HG03025 (cell line): Measurements from ENCODE around the gene RASGRF1.
A peak's percentile ranks its signal among the peaks of the same experiment; 100 is the strongest.

Source experiments
- ATAC-seq: cut with Tn5 transposase; IDR thresholded peaks from one replicate; pipeline ENCODE4 v1.9.1; 2021; ENCODE audit warnings: mild to moderate bottlenecking, moderate library complexity; ENCODE audit not compliant: unreplicated experiment, low FRiP score

RASGRF1 gene

DNA sequence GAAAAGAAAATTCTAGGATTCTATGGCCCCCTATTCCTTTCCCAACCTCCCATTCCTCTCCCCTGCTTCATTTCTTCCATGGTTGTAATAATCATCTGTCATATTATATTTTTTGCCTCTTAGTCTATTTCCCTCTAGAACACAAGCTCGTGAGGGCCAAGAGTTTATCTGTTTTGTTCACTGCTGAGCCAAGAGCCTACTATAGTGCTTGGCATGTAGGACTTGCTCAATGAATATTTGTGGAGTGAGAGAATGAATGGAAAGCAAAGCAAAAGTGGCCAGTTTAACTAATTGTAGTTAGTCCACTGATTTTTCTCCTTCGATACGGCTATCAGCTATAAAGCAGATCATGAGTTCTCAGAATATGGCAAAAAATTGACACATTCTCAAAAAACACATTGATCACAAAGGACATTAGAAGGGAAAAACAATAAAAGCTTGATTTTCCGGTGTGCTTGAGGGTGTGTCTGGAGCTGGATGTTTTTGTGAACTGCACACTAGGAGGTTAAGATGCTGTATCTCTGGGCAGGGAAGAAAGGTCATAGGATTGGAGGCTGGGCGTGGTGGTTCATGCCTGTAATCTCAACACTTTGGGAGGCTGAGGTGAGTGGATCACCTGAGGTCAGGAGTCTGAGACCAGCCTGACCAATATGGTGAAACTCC is 120.8 kb downstream of the RASGRF1 start:
- no peak for ATAC-seq

DNA sequence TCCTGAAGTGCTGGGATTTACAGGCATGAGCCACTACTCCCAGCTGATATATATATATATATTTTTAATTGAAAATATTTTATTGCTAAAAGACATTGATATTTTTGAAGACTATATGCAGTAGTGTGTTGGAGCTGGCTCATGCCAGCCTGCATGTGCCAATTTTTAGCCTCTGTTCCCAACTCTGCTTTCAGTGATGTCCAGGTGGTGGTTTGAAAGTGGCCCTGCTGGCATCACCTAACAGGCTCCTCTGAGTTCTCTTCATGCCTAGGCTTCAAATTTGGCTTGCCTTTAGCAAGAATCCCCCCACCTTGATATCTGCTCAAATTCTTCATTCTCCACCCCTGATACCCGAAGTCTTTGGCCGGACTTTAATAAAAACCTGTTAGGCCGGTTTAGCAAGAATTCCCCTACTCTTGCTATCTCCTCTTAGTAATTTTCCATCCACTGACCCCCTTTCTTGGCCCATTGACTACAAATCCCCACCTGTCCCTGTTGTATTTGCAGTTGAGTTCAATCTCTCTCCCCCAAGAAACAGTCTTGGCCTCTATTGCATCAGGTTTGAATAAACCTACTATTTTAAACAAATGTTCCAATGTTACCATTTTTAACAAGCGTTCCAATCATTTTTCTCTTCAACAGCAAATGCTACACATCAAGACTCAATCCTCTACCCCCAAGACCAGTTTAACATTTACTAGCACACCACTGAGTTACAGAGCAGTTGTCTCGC is 121.9 kb downstream of the RASGRF1 start:
- ATAC-seq: no peak

DNA sequence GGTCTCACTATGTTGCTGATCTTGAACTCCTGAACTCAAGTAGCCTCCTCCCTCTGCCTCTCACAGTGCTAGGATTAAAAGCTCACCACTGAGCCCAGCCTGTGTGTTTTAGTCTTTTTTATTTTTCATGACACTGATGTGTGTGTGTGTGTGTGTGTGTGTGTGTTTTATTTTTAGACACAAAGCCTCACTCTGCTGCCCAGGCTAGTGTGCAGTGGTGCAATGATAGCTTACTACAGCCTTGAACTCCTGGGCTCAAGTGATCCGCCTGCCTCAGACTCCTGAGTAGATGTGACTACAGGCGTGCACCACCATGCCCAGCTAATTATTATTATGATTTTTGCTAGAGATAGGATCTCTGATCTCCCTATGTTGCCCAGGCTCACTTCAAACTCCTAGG is 122.5 kb downstream of the RASGRF1 start:
- no peak for ATAC-seq

DNA sequence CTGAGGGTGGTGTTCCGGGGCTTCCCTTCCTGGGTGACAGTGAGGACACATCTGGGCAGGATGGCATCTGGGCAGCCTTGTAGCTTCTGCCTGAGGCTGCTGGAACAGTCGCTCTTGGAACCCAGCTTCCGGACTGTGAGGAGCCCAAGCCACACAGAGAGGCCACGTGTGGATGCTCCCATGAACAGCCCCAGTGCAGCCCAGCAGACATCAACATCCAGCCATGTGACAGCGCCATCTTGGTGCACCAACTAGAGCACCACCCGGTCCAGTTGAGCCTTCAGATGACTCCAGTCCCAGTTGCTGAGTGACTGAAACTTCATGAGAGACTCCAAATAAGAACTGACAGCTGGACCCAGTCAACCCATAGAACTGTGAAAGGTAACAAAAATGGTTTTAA is 130.3 kb downstream of the RASGRF1 start:
- ATAC-seq: no peak

DNA sequence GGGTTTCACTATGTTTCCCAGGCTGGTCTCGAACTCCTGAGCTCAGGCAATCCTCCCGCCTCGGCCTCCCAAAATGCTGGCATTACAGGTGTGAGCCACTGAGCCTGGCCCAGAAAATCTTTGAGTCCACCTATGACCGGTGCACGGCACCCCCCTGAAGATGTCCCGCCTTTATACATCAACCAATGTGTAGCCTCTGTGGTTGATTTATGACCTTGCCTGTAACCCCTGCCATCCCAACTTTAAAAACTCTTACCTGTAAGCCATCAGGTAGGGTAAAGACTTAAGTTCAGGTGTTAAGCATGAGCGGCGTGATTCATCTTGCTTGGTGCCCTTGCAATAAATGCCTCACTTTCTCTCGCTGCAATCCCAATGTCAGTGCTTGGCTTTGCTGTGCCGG is 131.2 kb downstream of the RASGRF1 start:
- no peak for ATAC-seq

DNA sequence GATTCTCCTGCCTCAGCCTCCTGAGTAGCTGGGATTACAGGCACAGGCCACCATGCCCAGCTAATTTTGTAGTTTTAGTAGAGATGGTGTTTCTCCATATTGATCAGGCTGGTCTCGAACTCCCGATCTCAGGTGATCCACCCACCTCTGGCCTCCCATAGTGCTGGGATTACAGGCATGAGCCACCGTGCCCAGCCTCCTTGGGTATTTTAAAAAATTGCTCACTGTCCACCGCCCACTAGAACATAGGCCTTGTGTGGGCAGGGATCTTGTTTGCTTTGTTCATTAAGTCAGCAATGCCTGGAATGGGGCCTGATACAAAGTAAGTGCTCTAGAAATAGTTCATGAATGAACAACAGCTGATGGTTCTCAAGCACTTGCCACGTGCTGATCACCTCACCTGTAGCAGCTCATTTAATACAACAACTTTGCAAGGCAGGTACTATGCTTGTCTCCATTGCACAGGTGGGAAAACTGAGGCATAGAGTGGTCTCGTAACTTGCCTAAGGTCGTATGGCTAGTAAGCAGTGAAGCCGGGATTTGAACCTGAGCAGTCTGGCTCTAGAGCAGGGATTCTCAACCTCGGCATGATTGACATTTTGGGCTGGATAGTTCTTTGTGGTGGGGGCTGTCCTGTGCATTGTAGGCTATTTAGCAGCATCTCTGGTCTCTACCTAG is 133.0 kb downstream of the RASGRF1 start:
- no peak for ATAC-seq

DNA sequence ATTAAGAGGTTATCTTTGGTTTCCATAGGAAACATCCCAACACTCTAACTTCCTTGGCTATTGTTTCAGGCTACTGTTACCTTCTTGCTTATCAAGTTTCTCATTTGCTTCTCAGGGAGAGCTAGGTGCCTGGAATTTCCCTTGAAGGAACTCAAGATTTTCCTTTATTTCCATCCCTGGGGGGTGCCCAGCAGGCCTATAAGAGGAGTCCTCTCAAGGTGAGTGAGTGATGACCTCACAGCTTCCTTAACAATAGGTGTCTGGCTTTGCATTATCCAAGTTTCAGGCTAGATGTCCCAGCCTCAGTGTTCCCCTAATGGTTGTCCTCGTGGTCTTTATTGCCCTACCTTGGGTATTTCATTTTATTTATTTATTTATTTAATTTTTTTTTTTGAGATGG is 133.6 kb downstream of the RASGRF1 start:
- ATAC-seq: no peak

DNA sequence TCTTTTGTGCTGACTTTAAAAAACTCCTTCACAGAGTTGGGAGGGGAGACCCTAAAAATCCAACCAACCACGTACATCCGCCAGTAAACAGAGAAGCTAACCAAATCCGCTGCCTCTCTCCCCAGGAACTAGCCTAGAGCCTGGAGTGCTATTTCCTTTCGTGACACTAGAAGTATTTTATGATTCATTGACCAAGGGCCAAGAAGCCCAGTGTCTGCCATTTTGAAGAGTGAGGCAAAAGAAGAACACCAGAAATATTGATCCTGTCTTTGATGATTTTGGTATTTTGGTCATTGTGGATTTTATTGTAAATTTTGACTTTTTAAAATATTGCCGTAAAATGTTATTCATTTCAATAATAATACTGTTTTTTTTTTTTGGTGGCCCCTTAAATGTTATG is 135.2 kb downstream of the RASGRF1 start:
- no peak for ATAC-seq

DNA sequence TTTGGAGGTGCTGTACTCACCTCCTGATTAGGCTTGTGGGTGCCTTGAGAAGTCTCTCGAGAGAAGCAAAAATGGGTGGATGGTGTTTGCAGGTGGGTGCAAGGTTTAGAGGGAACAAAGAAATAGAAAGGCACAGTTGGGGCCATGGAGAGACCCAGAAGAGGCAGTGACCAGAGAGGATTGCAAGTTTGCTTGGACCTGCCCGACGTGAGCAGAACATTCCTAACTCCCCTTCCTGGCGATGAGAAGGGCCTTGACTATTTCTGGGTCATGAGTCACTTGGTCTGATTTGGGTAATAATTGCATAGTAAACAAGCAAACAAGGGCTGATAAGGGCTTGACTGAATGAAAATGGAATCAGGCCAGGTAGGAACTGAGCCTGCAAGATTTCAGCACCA is 138.7 kb downstream of the RASGRF1 start:
- no peak for ATAC-seq

DNA sequence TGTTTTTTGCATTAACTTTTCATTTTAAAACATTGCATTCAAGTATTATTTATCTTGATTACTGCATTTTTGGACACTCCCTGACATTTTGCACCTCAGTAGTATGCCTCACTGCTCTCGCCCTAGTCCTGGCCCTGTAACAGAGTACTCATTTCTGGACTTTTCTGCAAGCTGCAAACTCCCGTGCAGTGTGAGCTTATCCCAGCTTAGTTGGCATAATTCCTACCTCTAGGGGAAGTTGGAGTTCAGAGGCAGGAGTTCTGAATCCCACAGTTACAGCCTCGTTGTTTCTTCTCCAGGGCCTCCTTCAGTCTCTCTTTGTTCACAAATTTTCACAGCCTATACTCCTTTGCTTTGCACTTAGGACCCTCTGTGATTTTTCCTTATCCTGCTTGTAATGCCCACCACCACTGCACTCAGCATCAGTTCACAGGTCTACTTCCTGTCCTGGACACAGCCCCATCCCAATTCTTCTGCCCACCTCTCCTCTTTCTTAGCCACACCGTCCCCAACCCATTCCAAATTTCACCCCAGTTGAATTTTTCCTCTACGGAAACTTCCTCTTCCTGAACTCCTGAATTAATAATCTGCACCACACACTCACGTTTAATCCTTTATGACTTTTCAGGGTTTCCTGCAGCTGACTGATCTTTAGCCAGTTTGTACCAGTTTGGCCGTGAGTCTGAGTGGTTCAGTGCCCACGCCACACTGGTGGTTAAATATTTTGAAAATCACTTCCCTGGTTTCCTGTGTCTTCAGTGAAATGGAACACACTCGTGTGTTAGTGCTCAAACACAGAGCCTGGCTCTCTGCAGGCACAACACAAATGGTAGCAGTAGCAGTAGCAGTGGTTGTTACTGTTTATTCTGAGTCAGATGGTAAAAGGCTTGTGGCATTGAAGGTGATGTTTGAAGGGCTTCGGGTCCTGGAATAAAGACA is 139.4 kb downstream of the RASGRF1 start:
- no peak for ATAC-seq

DNA sequence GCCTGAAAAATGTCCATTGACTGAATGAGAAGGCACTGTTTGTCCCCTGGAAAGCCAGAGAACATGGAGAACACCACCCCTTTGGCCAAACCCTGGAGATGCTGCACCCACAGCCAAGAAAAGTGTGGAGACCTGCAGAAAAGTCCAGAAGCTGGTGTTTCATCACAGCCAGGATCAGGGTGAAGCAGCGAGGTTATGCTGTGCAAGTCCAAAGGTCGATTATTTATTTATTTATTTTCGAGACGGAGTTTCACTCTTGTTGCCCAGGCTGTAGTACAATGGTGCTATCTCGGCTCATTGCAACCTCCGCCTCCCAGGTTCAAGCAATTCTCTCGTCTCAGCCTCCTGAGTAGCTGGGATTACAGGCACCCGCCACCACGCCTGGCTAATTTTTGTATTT is 140.2 kb downstream of the RASGRF1 start:
- ATAC-seq: no peak

DNA sequence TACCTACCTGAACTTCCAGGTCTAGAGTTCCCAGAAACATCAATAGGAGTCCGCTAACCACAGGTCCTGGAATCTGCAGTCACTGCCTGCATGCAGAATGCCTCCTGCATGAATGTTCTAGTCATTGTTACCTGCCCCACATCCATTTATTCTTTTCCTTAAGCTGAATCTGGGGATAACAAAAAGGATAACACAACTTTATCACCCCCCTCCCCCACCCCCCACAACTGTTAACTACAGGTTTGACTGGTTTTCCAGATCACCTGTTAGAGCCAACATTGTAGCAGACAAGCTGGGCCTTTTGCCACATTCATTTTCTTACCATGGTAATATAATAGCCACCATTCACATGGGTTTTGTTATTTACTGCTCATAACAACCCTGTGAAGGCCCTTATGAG is 141.1 kb downstream of the RASGRF1 start:
- no peak for ATAC-seq

DNA sequence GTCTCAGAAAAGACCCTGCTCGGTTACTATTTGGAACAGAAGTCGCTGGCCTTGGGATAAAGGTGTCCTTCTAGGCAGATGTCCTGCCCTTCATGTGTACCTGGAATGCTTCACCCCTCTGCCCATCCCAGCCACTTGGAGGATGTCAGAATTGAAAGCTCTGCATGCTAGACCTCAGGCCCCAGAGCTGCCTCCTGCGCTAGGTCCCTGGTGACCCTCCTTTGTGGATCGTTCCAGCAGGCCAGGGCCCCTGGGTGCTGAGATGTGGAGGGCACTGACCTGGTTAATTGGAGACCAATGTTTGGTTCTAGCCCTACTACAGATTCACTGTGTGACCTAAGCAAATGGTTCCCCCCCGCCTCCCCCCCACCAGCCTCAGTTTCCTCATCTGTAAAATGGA is 143.1 kb downstream of the RASGRF1 start:
- ATAC-seq: no peak

DNA sequence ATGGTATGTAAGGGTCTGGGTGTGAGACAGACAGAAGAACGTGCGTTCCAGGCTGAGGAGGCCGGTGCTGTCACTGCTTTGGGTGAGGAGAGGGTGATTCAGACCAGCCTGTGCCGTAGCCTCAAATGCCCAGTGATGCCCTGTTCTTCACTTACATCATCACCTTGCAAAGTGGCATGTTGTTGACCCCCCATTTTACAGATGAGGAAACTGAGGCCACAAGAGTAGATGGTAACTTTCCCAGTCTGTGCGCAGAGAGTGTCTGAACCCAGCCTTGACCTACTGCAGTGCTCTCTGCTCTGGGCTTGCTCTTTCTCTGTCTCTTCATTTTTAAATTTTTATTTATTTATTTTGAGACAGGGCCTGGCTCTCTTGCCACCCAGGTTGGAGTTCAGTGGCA is 144.1 kb downstream of the RASGRF1 start:
- no peak for ATAC-seq

DNA sequence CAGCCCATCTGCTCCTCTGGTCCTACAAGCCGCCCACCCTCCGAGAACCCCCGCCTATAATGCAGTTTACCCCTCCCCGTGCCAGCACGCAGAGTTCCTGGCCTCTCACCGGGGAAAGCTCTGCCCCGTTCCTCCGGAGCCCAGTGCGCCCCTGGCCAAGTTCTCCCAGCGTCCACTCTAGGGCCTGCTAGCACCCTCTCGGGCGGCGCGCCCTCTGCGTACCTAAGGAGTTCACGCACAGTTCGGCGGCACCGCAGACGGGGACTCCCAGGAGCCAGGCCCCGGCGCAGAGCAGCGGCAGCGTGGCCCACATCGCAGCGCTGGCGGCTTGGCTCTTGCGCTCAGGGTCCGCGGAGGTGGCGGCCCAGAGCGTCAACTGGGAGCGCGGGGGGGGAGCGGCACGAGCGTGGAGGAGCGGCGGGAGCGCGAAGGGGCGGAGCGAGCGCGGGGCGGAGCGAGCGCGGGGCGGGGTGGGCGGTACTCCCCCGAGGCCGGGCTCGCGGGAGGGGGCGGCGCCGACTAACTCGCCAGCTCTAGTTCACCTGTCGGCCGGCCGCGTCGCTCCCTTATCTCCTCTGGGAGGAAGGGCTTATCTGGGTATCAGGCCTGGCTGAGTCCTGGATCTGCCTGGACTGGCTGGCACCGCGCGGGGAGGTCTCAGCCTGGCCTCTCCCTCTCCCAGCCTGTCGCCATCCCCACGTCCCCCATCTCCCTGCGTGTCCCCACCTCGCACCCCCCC is 145.7 kb downstream of the RASGRF1 start, which contains the start of gene CTSH:
Gene CTSH, minus strand, starts transcription at position 378 of the 739 bp plus-strand sequence. Its CDS starts 65 bp downstream, at position 313.
- peak; percentile 48 for ATAC-seq

DNA sequence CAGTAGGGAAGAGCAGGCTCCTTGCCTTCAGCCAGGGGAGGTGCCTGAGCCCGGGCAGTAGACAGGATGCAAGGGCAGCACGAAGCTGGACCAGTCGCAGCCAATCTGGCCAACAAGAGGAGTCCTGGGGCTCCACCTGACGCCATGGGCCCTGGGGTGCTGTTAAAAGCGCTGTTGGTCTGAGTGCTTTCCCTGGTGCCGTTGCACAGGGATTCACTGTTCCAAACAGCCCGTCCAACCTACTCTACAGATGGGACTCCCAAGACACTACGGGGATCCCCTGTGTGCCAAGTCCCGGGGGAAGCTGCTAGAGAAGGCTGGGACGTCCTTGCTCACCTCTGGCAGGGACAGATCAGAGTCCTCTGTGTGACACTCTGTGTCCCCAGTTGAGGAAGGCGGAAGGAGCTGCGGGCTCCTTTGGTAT is 146.4 kb downstream of the RASGRF1 start:
- ATAC-seq: peak; percentile 27

DNA sequence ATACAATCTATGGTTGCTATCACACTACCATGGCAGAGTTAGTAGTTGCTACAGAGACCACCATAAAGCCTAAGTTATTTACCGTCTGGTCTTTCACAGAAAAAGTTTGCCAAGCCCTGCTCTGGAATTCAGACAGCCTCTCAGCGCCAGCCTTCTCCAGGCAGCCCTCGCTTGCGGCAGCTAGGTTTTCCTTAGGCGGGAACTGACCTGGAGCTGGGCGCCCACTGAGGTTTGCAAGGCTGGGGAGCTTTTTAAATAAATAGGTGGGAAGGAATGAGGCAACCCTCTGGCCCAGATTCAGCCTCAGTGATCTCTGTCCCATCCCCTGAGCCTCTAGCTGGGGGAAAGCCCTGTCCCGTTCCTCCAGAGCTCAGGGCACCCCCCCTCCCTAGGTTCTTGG is 146.9 kb downstream of the RASGRF1 start:
- ATAC-seq: no peak

DNA sequence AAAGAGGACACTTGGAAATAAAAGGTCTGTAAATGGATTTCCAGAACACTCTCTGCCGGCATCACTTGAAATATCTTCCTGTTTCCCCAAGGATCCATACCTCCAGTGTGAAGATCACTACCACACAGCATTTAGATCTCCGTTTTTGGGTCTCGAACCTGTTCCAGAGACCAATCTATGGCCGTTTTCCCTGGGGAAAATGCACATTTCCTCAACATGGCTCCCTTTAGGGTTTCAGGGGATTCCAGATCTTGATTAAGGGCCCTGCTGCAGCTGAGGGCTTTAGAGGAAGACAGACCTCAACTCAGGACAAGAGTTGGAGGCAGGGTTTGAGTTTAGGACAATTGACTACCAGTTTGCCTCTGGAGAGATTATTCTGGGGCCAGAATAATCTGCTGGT is 147.8 kb downstream of the RASGRF1 start:
- ATAC-seq: no peak

DNA sequence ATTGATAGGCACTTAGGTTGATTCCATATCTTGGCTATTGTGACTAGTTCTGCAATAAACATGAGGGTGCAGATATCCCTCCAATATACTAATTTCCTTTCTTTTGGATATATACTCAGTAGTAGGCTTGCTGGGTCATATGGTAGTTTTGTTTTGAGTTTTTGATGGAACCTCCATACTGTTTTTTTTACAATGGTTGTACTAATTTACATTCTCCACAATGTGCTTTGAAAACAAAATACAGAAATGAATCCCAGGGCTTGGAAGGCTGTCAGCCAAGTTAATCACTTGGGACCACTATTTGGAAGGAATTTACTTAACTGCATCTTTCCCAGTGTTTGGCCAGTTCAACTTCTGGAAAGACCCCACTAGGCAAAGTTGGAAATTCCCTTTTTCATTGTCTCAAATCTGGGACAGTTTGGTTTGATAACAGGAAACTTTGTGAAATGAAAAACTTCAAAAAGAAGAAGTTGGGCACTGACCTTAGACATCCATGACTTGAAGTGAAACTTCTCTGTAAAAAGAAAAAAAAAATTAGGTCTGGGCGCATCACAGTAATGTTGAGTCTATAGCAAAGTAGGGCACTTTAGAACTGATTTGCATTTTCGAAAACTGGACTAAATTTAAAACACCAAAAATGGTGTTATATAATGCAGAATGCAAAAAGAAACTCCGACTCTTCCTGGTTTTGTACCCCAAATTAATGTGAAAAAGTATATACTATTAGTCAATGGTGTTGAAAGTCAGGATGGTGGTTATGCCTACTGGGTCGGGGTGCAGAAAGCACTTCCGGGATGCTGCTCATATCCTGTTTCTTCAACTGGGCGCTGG is 151.7 kb downstream of the RASGRF1 start:
- peak; percentile 44 for ATAC-seq
